ENCODE data around the gene SPEF1.
A peak's percentile ranks its signal among the peaks of the same experiment; 100 is the strongest.
"Not testable (repeated sequence)": the region's sequence is repeated elsewhere in the genome, so short reads cannot be mapped to it uniquely, and the experiment has no call there.

Gene SPEF1

GRCh38 chr20:3808544-3808943, 27.3 kb upstream of the SPEF1 start:
- no peak for DNase-seq

GRCh38 chr20:3804781-3805180, 23.5 kb upstream of the SPEF1 start:
- no peak for DNase-seq

DNA sequence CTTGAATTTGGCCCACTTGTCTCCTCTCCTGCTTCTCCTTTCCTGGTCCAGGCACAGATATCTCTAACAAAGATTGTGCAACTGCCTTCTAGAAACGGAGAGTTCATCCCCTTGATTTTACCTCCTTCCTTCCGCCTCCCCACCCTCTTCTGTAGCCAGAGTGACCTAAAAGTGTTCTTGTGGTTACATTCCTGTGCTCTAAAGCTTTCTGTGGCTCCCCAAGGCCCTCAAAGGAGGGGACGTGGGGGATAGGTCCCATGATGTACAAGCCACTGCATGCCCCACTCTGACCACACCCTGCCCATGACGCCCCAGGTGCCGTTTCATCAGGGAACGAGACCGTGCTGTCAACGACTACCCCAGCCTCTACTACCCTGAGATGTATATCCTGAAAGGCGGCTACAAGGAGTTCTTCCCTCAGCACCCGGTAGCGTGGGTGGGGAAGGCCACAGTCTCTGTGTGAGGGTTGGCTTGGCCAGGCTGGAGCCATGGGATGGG, 23.1 kb upstream of the SPEF1 start:
- no peak for DNase-seq

- no peak for DNase-seq
These were observed 22.6 kb upstream of the SPEF1 start for GRCh38 chr20:3803854-3804253.

GRCh38 chr20:3803289-3803688, 22.0 kb upstream of the SPEF1 start:
- no peak for DNase-seq

GRCh38 chr20:3802524-3803239, 21.4 kb upstream of the SPEF1 start:
- no peak for DNase-seq

- DNase-seq, result no peak
These were observed 20.6 kb upstream of the SPEF1 start for GRCh38 chr20:3801846-3802245.

DNA sequence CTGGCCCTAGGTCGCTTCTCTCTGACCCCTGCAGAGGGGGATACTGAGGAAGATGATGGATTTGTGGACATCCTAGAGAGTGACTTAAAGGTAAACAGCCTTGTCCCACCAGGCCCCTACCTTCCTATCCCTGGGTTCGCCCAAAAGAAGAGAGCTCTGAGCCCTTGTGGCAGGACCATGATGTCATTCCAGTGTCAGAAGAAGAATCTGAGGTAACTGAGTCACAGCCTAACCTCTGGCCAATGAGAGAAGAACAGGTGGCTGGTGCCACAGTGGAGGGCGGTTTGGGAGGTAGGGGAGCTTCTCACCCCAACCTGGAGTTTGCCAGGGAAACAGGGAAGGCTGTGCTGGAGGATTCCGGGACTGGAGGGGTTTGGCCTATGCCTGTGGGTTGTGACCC, 20.1 kb upstream of the SPEF1 start:
- DNase-seq, result no peak

DNA sequence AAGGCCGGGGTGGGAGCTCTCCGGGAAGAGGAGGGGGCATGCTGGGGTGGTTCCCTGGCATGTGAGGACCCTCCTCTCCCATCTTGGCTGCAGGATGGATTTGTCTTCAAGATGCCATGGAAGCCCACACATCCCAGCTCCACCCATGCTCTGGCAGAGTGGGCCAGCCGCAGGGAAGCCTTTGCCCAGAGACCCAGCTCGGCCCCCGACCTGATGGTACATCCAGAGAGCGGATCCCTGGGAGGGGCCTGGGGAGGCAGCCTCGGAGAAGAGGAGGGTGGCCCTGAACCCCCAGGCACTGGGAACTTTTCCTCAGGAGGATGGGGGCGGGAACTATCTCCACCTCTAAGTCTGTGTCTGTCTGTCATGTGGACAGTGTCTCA, 19.6 kb upstream of the SPEF1 start:
- no peak for DNase-seq

DNA sequence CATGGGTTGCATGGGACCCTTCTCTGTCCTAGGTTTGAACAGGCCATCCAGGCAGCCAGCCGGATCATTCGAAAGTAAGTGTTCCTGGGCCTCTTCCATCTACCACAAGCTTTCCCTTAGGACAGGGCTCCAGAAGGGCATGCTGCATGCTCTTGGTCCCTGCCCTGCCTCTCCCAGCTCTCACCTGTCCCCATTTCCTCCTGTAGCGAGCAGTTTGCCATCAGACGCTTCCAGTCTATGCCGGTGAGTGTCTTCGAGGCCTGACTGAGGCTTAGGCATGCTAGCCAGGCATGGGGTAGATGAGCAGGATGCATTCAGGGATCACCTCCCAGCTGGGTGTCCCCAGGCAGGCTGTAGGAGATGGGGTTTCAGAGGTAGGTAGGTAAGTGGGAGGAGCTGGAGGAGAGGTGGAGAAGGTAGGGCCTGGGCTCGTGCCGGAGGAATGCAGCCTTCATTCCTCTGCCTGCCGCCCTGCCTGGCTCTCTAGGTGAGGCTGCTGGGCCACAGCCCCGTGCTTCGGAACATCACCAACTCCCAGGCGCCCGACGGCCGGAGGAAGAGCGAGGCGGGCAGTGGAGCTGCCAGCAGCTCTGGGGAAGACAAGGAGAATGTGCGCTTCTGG, 19.1 kb upstream of the SPEF1 start:
- no peak for DNase-seq

- no peak for DNase-seq
These were observed 17.6 kb upstream of the SPEF1 start for GRCh38 chr20:3798908-3799248.

DNA sequence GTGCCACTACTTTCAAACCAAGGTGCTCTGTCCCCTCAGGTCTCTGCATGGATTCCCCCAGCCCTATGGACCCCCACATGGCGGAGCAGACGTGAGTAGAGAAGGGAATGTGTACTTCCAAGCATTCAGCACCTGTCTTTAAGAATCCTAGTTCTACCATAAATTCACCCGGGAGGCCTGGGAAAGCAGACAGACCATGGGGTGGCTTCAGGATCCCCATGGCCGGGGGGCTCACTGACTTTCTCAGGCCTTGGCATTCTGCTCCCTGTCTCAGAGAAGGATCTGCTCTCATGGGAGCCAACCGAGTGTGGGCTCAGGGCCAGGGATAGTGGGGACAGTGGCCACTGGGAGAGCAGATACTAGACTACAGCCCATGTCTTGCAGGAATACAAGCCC, 17.1 kb upstream of the SPEF1 start:
- no peak for DNase-seq

- DNase-seq, result peak; percentile 52 to 58
These were observed 16.5 kb upstream of the SPEF1 start for GRCh38 chr20:3797592-3798372.

DNA sequence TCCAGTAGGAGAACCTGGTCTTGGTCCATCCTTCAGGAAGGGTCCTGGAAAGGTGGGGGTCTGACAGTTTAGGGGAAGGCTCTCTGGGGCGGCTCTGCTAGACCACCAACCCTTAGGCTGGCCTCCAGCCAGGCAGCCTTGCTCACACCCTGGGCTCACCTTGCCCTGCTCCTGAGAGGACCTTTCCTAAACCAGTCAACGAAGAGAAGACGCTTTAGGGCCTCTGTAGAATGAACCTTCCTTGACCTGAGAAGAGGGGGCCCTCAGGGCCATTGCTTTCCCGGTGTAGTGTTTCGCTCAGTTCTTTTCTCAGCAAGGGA, 15.9 kb upstream of the SPEF1 start:
- no peak for DNase-seq

DNA sequence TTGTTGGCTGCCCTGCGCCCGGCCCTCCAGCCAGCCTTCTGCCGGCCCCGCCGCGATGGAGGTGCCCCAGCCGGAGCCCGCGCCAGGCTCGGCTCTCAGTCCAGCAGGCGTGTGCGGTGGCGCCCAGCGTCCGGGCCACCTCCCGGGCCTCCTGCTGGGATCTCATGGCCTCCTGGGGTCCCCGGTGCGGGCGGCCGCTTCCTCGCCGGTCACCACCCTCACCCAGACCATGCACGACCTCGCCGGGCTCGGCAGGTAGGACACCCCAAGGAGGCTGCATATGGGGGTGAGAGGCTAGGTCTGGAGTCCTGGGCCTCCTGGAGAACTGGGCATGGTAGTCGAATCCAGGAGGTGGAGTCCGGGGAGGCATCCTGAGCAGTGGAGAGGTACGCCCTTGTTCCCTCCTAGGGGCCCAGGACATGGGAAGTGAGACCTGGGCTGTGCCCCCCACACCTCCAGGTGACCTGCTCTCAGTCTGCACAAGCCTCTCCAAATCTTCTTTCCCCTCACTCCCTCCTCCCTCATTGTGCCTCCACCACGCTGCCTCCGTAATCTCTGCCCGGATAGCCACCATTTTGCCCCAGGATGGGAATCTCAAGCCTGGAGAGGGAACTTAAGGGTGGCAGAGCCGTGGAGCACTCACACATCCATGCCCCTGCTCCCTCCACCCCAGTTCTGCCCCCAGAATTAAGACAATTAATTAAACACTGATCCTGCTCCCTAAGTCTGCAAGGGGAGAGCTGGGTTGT, 15.4 kb upstream of the SPEF1 start:
- no peak for DNase-seq

DNA sequence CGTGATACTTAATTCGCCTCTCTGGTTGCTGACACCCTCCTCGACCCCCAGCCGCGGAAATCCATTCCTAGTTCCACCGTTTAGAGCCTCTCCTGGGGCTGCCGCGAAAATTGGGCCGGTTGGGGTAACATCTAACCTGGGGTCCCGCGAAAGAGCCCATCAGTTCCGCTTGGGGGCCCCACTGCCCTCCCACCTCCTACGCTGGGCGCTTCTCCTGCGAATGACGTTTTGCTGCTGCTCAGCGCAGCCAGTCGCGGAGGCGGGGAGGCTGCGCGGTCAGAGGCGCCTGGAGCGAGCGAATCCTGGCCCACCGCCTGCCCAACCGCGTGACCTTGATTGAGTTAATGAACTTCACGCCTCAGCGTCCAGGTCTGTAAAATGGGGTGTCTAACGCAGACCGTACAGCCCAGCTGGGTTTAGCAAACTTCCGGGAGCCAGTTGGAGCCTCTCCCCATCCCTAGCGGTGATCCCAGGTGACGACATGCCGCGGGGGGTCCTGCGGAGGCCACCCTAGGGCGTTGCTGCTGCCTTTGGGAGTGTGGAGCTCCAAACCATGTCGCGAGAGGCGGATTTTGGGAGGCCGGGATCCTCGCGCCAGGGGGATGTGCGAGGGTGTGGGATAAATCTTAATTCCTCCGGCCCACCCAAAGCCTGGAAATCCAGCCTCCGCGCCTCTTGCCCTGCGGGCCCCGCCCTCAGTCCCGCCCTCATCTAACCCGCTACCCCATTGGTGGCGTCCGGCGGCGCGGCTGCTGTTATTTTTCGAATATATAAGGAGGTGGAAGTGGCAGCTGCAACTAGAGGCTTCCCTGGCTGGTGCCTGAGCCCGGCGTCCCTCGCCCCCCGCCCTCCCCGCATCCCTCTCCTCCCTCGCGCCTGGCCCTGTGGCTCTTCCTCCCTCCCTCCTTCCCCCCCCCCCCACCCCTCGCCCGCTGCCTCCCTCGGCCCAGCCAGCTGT, 14.5 kb upstream of the SPEF1 start, which contains the start of gene CDC25B:
TSS of gene CDC25B (plus strand) at position 800 of the 958 bp plus-strand sequence. CDS start 222 bp downstream, outside the sequence.
- peak; percentile 91 to 94 for DNase-seq

DNA sequence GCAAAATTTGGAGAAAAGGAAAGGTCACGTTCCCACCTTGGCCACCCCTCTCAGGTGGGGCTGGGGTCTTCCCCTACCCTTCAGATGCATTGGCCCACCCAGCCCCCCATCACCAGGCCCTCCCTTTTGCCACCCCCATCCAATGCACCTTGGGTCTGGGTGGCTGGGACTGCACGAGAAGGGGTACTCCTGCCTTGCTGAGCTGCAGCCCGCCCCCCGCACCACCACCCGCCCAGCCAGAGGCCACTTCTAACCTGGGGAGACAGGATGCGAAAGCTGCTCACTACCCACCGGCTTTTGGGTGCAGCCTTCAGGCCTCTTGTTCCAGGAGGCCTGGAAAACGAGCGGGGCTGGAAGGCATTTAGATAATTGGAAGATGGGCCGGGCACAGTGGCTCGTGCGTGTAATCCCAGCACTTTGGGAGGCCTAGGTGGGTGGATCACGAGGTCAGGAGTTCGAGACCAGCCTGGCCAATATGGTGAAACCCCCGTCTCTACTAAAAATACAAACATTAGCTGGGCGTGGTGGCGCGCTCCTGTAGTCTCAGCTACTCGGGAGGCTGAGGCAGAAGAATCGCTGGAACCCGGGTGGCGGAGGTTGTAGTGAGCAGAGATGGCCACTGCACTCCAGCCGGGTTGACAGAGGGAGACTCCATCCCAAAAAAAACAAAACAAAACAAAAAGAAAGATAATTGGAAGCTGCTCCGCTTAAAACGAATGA, 13.6 kb upstream of the SPEF1 start:
- no peak for DNase-seq

DNA sequence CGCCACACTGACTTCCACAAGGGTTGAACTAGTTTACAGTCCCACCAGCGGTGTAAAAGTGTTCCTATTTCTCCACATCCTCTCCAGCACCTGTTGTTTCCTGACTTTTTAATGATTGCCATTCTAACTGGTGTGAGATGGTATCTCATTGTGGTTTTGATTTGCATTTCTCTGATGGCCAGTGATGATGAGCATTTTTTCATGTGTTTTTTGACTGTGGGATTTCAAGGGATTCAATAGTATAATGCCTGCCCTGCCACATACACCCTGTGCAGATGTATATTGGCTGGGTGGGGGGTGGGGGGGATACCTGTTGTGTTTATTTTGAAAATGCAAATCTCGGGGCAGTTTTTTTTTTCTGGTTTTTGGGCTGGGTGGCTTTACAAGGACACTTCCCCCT, 12.9 kb upstream of the SPEF1 start:
- DNase-seq, result not testable (repeated sequence)

DNA sequence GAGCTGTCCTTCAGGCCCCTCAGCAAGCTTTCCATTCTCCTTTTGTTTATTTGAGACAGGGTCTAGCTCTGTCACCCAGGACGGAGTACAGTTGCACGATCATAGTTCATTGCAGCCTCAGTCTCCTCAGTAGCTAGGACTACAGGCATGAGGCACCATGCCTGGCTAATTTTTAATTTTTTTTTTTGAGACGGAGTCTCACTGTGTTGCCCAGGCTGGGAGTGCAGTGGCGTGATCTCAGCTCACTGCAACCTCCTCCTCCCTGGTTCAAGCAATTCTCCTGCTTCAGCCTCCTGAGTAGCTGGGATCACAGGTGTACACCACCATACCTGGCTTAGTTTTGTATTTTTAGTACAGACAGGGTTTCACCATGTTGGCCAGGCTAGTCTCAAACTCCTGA, 8.0 kb upstream of the SPEF1 start:
- DNase-seq, result not testable (repeated sequence)

GRCh38 chr20:3788685-3789155, 7.5 kb upstream of the SPEF1 start:
- DNase-seq, result no peak

DNA sequence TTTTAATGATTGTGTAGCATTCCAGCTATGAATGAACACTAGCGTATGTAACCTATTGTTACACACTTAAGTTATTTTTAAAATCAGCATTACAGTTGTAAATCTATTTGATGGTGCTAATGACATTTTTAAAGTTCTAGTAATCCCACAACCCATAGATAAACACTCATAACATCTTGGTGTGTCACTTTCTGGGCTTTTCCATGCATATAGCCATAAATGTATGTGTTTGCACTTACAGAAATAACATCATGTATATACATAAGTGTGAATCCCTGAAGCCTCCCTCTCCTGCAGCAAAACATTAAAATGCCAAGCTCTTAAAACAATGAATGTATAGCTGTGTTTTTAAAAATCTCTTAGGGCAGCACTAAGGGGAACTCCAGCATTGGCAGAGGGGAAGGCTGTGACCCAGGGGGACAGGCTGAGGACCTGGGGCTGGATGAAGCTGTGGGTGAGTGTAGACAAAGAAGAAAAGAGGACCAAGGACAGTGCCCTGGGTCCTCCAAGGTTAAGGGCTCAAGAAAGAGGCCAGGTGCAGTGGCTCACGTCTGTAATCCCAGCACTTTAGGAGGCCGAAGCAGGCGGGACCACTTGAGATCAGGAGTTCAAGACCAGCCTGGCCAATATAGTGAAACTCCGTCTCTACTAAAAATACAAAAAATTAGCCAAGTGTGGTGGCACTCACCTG, 6.2 kb upstream of the SPEF1 start:
- DNase-seq, result no peak

Measured in stimulated activated CD4-positive, alpha-beta T cell treated with anti-CD3 and anti-CD28 coated beads, Interleukin-2, amount 100 ng/mL, for 24 hours (primary cell).